GM19023 (cell line): ENCODE results near the gene ZC3H10.
"Not testable (repeated sequence)": the region's sequence is repeated elsewhere in the genome, so short reads cannot be mapped to it uniquely, and the experiment has no call there.

Source experiments
- ATAC-seq: cut with Tn5 transposase; IDR thresholded peaks from one replicate; pipeline ENCODE4 v1.9.1; 2021; ENCODE audit warnings: mild to moderate bottlenecking, moderate library complexity; ENCODE audit not compliant: unreplicated experiment

ZC3H10 gene, protein sequence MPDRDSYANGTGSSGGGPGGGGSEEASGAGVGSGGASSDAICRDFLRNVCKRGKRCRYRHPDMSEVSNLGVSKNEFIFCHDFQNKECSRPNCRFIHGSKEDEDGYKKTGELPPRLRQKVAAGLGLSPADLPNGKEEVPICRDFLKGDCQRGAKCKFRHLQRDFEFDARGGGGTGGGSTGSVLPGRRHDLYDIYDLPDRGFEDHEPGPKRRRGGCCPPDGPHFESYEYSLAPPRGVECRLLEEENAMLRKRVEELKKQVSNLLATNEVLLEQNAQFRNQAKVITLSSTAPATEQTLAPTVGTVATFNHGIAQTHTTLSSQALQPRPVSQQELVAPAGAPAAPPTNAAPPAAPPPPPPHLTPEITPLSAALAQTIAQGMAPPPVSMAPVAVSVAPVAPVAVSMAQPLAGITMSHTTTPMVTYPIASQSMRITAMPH

DNA sequence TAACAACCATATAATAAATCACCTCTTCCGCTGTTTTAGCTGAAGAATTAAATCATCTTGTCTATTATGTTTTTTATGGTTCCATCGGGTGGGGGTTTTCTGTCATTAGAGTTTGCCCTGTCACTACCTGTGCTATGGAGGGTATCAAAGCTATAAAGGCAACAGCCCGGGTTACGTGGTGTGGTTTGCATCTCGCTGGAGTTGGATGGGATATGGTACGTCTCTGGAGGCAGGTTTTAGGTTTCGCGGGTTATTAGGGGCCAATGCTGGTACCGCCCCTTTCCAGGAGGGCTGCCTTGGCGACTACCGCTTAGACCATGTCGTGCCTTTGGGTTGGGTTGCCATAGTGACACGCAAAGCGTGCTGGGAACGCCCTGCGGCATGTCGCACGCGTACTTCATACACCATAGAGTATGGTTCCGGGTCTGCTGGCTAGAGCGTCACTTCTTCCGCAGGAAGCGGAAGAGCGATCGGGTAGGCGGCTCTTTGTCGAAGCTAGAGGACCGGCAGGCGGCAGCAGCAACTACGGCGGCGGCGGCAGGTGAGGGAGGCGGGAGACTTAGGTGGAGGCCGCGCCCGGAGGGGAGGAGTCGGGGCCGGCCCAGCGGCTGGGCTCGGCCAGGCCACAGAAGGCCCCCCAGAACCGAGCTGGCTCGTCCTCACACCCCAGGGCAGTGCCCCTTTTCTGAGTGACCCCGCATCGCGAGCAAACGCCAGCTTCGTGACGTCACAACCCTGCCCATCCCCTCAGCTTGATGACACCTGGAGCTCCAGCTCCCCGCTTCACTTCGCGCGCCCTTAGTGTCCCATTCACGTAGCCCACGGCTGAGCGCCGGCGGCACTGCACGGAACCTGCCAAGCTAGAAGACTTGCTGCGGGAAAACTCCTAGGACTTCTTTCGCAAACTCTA is at the start of gene ZC3H10:
TSS of gene ZC3H10 (plus strand) at position 489 of the 910 bp plus-strand sequence. CDS start 2,297 bp downstream, outside the sequence.
- ATAC-seq, result peak; percentile 75

DNA sequence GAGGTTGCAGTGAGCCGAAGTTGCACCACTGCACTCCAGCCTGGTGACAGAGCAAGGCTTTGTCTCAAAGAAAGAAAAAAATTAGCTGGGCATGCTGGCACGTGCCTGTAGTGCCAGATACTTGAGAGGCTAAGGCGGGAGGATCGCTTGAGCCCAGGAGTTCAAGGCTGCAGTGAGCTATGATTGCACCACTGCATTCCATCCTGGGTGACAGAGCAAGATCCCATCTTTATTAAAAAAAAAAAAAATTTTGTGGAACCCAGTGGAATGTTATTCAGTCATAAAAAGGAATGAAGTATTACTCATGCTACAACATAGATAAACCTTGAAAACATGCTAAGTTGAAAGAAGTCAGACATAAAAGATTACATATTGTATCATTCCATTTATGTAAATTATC is 46.4 kb upstream of the ZC3H10 start:
- ATAC-seq, result no peak

DNA sequence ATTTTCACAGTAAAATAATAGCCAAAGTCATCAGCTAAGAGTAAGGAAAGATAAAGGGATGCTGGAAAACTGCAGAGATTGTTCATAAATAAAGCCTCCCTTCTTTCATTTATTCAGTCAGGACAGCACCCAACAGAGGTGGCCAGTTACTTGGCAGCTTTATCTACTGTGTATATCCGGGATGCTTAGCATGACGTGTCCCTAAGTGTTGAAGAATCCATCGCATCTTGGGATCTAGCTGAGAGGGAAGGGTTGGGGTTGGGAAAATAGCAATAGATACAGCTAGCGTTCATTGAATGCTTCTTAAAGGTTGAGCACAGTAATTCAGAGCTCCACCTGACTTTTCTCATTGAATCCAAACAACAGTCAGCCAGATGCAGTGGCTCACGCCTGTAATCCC is 43.7 kb upstream of the ZC3H10 start:
- no peak for ATAC-seq

DNA sequence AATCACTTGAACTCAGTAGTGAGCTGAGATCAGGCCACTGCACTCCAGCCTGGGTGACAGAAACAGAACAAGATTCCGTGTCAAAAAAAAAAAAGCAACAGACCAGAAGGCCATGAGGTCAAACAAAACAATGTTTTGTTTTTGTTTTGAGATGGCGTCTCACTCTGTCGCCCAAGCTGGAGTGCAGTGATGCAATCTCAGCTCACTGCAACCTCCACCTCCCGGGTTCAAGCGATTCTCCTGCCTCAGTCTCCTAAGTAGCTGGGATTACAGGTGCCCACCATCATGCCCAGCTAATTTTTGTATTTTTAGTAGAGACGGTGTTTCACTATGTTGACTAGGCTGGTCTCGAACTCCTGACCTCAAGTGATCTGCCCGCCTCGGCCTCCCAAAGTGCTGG is 40.1 kb upstream of the ZC3H10 start:
- ATAC-seq, result not testable (repeated sequence)

DNA sequence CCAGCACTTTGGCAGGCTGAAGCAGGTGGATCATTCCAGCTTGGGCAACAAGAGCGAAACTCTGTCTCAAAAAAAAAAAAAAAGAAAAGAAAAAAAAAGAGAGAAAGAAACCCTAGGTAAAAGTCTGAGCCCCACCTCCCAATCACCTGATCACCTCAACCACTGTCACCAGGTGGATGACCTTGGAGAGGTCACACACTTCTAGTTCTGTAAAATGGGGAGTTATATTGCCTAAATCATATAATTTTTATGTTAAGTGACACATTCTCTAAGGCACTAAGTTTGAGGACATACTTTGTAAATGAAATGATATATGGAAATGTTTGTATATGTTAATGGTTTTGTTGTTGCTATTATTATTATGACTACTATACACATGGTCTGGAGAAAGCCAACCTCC is 39.6 kb upstream of the ZC3H10 start:
- ATAC-seq, result no peak

DNA sequence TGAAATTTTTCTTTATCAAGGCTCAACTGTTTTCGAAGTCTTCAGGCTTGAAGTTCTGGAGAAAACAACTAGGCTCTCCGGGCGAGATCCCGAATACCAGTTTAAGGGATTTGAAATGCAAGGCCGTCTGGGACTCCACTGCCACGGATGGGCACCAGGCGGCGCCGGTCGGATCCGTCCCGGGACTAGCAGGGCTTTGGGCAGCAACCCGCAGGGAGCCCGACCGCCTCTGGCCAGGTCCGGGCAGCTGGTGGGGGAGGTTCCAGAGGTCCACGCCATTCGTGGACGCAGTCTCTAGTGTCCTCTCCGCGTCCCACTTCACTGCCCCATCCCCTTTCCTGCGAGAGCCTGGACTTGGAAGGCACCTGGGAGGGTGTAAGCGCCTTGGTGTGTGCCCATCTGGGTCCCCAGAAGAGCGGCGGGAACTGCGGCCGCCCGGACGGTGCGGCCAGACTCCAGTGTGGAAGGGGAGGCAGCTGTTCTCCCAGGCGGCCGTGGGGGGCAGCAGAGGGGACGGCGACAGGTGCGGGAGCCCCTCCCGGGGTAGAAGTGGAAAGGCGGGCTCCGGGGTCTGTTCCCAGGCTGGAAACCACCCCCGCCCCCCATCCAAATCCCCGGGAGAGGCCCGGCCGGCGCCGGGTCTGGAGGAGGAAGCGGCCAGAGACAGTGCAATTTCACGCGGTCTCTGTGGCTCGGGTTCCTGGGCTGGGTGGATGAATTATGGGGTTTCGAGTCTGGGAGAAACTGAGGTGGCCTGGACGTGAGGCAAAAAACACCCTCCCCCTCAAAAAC is 38.9 kb upstream of the ZC3H10 start:
- peak; percentile 72 for ATAC-seq

DNA sequence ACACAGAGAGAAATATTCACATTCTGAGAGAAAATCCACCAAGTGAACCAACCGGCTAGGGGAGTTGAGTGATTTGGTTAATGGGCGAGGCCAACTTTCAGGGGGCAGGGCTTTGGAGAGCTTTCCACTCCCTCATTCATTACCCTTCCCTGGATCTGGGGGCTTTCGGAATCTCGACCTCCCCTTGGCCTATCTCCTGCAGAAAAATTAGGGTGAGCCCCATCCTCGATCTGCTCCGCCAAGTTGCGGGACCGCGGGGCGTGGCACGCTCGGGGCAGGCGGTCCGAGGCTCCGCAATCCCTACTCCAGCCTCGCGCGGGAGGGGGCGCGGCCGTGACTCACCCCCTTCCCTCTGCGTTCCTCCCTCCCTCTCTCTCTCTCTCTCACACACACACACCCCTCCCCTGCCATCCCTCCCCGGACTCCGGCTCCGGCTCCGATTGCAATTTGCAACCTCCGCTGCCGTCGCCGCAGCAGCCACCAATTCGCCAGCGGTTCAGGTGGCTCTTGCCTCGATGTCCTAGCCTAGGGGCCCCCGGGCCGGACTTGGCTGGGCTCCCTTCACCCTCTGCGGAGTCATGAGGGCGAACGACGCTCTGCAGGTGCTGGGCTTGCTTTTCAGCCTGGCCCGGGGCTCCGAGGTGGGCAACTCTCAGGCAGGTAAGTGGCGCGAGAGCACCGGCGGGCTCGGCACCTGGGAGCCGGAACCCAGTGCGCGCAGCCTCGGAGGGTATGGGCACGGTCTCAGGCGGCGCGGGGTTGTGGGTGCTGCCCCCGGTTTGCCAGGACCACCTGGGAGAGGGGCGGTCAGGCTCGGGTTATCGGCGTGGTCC is 38.1 kb upstream of the ZC3H10 start, which contains the start of gene ERBB3:
TSS of gene ERBB3 (plus strand) at position 443 of the 833 bp plus-strand sequence. CDS start at position 579, 136 bp downstream.
- peak; percentile 32 for ATAC-seq

DNA sequence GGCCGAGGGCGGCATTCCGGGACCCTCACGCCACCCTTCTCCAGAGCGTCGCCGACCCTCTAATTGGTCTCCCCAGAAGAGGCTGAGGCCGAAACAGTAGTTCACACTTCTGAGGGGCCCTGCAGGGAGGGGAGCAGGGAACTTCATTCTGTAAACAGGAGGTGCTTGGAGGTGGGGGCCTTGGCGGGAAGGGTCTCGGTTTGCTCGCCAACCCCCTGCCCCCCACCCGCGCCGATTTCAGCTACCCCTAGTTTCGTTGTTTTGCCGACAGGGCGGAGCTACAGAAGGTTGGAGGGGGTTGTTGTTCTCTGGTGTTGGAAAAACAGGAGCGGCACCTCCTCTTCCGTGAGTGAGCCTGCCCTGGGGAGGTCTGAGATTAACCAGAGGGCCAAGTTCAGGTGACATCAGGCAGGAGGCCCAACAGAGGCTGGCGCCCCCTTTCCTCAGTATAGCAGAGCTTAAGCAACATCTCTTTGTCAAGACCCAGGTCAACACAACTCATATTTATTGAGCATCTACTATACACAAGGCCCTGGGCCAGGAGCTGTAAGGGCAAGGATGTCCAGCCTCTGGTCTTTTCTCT is 37.4 kb upstream of the ZC3H10 start:
- ATAC-seq, result no peak

DNA sequence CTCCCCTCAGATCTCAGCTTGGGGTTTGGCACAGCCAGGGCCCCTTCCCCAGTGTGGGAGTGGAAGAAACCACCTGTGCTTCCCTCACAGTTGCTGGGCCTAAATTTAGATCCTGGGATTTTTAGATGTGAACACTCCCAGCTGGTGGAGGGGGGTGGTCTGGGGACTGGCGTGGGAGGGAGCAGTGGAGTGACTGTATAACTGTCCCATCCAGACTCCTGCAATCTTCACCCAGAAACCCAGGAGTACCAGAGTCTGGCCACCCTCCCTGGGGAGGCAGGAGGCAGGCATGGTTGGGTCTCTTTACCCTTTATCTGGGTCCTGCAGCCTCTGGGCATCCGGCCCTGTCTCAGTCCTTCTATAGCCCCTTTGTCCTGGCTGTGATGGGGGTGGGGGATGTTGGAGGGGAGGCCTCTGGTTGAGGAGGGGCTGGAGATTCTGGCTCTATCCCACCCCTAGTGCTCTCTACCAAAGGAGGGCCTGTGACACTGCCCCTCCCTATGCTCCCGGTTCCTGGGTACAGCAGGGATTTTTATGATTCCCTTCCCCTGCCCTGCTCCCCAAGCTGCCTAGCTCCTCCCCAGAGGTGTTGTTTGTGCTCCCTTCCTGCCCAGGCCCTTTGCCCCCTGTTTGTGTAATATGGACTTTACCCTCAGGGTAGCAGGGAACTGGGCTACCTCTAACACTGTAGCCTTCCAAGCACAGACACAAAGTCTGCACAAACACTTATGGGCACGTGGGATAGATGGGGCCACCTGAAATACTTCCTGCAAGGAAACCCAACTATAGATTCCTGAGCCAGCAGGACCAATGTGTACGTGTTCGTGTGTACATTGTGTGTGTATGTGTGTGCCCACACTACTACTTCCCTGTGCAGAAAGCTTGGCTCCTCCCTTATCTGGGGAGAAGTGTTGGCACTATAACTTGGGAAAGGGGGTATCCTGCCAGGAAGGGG is 36.4 kb upstream of the ZC3H10 start:
- ATAC-seq, result no peak

DNA sequence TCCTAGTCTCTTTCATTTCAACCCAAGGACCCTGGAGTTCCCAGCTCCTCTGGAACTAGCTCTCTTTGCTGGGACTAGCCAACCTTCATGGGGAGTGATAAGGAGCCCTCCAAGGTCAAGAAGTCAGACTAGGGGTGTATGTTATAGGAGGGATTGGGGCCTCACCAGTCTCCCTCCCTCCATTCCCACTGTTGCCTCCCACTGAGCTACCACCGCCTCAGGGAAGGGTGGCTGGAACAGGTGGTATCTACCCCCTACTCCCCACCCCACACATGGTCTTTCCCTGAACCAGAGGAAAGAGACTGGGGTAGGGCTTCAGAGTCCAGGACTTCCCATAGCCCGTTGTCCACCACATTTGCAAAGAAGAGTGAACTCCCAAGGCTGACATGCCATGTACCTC is 35.7 kb upstream of the ZC3H10 start:
- no peak for ATAC-seq

DNA sequence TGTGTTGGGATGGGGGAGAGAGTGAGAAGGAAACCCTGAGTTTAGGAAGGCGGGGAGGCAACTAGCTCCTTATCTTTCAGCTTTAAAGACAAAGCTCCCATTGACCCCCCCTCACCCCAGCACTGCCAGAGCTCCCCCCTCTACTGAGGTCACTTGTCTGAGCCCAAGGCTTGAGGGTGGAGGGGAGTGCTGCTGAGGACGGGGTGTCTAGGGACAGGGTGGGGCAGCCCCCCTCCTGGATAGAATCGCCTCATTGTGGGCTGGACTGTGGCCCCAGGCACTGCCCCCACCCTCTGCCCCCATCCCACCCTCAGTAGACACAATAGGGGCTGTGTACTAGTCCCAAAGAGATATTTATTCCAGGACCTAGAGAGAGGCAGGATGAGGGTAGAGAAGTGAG is 35.1 kb upstream of the ZC3H10 start:
- no peak for ATAC-seq

DNA sequence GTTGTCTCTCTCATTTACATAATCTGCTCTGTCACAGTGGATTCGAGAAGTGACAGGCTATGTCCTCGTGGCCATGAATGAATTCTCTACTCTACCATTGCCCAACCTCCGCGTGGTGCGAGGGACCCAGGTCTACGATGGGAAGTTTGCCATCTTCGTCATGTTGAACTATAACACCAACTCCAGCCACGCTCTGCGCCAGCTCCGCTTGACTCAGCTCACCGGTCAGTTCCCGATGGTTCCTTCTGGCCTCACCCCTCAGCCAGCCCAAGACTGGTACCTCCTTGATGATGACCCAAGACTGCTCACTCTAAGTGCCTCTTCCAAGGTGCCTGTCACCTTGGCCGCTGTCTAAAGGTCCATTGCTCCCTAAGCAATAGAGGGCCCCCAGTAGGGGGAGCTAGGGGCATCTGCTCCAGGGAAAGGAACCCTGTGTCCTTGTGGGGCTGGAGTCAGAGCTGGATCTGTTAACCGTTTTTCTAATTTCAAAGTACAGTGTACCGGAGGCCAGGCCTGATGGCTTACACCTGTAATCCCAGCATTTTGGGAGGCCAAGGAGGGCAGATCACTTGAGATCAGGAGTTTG is 33.0 kb upstream of the ZC3H10 start:
- no peak for ATAC-seq

DNA sequence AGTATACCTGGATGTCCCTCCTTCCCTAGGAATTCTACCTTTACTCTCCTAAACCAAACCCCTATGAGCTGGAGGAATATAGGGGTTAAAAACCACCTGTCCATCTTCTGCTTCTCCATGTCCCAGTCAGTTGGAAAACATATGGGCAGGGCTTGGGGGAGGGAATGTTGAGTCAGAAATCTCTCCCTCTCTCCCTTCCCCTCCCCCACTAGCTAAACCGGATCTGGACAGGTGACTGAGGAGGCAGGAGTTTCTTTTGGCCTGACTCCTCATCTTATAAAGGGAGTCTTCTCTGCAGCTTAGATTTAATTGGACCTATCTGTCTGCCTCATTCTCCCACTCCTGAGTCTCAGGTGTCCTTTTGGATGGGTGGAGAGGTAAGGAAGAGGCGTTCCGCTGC is 32.0 kb upstream of the ZC3H10 start:
- no peak for ATAC-seq

DNA sequence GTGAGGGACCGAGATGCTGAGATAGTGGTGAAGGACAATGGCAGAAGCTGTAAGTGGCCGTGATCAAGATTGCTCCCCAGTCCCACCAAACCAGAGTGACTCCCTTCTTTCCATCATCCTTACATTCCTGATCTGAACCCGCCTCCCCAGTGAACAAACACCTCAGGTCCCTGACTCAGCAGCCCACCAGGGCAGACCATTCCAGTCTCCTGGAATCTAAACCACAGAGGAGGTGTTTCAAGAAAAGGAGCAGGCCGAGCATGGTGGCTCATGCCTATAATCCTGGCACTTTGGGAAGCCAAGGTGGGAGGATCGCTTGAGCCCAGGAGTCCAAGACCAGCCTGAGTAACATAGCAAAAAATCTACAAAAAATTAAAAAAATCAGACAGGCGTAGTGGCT is 31.5 kb upstream of the ZC3H10 start:
- no peak for ATAC-seq

DNA sequence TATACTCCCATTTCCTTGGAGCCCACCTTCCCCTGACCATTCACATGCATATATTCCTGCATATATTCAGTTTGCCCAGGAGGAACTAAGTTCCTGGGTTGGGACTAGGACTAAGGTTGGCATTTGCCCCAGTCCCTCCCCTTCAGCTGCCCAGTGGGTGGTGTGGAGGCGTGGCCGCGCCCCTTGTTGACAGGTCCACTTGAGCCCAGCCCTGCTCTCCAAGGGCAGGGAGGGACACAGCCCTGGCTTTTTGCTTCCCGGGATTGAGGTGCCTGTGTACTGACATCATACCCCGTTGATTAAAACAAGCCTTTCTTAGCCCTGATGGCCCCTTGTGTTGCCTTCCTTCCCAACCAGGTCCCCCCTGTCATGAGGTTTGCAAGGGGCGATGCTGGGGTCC is 30.8 kb upstream of the ZC3H10 start:
- ATAC-seq, result no peak

DNA sequence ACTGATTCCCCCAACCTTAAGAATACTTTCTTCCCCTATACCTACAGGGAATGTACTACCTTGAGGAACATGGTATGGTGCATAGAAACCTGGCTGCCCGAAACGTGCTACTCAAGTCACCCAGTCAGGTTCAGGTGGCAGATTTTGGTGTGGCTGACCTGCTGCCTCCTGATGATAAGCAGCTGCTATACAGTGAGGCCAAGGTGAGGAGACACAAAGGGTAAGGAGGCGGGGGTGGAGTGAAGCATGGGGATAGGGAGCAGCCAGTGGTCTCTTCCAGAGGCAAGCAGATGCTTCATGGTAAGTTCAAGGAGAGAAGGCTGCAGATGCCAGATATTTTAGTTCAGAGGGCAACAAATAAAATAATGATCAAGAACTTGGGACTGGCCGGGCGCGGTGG is 20.3 kb upstream of the ZC3H10 start:
- no peak for ATAC-seq

DNA sequence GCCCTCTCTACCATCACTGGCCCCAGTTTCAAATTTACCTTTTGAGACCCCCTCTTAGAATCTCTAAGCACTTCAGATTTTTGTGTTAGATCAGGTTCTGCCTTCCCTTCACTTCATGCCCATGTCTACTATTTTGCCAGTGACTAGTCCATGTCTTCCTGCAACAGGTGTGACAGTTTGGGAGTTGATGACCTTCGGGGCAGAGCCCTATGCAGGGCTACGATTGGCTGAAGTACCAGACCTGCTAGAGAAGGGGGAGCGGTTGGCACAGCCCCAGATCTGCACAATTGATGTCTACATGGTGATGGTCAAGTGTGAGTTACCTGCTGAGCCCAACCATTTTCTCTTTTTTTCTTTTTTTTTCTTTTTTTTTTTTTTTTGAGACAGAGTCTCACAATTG is 19.5 kb upstream of the ZC3H10 start:
- ATAC-seq, result no peak

DNA sequence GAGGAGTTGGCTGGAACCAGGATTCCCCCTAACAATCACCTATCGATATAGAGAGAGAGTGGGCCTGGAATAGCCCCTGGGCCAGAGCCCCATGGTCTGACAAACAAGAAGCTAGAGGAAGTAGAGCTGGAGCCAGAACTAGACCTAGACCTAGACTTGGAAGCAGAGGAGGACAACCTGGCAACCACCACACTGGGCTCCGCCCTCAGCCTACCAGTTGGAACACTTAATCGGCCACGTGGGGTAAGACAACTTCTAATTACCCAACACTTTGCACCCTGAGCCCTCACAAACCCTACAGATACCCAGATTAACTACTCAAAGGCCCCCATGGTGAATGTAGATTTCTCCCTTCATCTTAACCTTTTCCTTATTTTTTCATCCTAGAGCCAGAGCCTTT is 18.3 kb upstream of the ZC3H10 start:
- ATAC-seq, result no peak
